ENCODE data around the gene KRTAP10-11.

The KRTAP10-11 gene

GRCh38 chr21:44695184-44695583, 49.0 kb downstream of the KRTAP10-11 start:
- H4K20me1 ChIP-seq (ENCODE audit: insufficient read depth, low read length), result no peaks in the 10 kb centered on the region; the same call in 1 of the 2 replicates
- no peak overlapping the region for H2AFZ ChIP-seq (ENCODE audit: low read depth, low read length)
- H3K4me1 ChIP-seq (ENCODE audit: insufficient read depth, low read length), result no peaks in the 10 kb centered on the region
- DNase-seq, result no peak
- ATAC-seq (ENCODE audit: insufficient read depth, low read depth), result no peak
- TF ChIP-seq CTCF (IDR thresholded peaks at IDR 0.05; ENCODE audit: borderline replicate concordance, extremely low read depth, low read length, poor library complexity, severe bottlenecking), result no peak
- no peak for TF ChIP-seq EZH2 (IDR thresholded peaks at IDR 0.05; ENCODE audit: borderline replicate concordance, low read depth, low read length, severe bottlenecking)
- no peak overlapping the region for H3K4me2 ChIP-seq (ENCODE audit: insufficient read depth, low read length)
- H3K27ac ChIP-seq (ENCODE audit: low read length), result no peak overlapping the region
- H3K9ac ChIP-seq (ENCODE audit: low read depth, low read length), result no peak overlapping the region
- no peaks in the 10 kb centered on the region for H3K79me2 ChIP-seq (ENCODE audit: insufficient read depth, low read length)
- H3K4me3 ChIP-seq (ENCODE audit: low read depth in 1 of 2, low read length in 2 of 2), result no peak overlapping the region
- no peaks in the 10 kb centered on the region for H3K9me3 ChIP-seq (ENCODE audit: insufficient read depth, low read length, severe bottlenecking)
- H3K36me3 ChIP-seq (ENCODE audit: insufficient read depth, low read length), result no peaks in the 10 kb centered on the region
- peaks cover 4% of the 10 kb centered on the region for H3K27me3 ChIP-seq (ENCODE audit: insufficient read depth, low read length, poor library complexity)

GRCh38 chr21:44695641-44696040, 49.4 kb downstream of the KRTAP10-11 start:
- Histone ChIP-seq H3K4me1 (ENCODE audit: insufficient read depth, low read length) (no peaks in the 10 kb centered on the region), H3K4me3 (ENCODE audit: low read depth in 1 of 2, low read length in 2 of 2) (no peak overlapping the region)
- no peak for ATAC-seq (ENCODE audit: insufficient read depth, low read depth)

GRCh38 chr21:44696572-44696971, 50.4 kb downstream of the KRTAP10-11 start:
- DNase-seq (no peak), ATAC-seq (ENCODE audit: insufficient read depth, low read depth) (no peak)
- Histone ChIP-seq H4K20me1 (ENCODE audit: insufficient read depth, low read length) (no peaks in the 10 kb centered on the region; the same call in 1 of the 2 replicates), H3K4me2 (ENCODE audit: insufficient read depth, low read length) (no peak overlapping the region), H3K4me3 (ENCODE audit: low read depth in 1 of 2, low read length in 2 of 2) (no peak overlapping the region), H3K36me3 (ENCODE audit: insufficient read depth, low read length) (no peaks in the 10 kb centered on the region), H2AFZ (ENCODE audit: low read depth, low read length) (no peak overlapping the region), H3K4me1 (ENCODE audit: insufficient read depth, low read length) (no peaks in the 10 kb centered on the region), H3K27me3 (ENCODE audit: insufficient read depth, low read length, poor library complexity) (peaks cover 10% of the 10 kb centered on the region), H3K9me3 (ENCODE audit: insufficient read depth, low read length, severe bottlenecking) (no peaks in the 10 kb centered on the region), H3K27ac (ENCODE audit: low read length) (no peak overlapping the region), H3K9ac (ENCODE audit: low read depth, low read length) (no peak overlapping the region), H3K79me2 (ENCODE audit: insufficient read depth, low read length) (no peaks in the 10 kb centered on the region)
- TF ChIP-seq CTCF (IDR thresholded peaks at IDR 0.05; ENCODE audit: borderline replicate concordance, extremely low read depth, low read length, poor library complexity, severe bottlenecking) (no peak), EZH2 (IDR thresholded peaks at IDR 0.05; ENCODE audit: borderline replicate concordance, low read depth, low read length, severe bottlenecking) (no peak)

More at GRCh38 chr21:44695641-44696040, 49.4 kb downstream of the KRTAP10-11 start:
- H3K9me3 ChIP-seq (ENCODE audit: insufficient read depth, low read length, severe bottlenecking), result no peaks in the 10 kb centered on the region
- H2AFZ ChIP-seq (ENCODE audit: low read depth, low read length), result no peak overlapping the region
- no peaks in the 10 kb centered on the region for H3K36me3 ChIP-seq (ENCODE audit: insufficient read depth, low read length)
- no peak overlapping the region for H3K27ac ChIP-seq (ENCODE audit: low read length)
- no peak overlapping the region for H3K4me2 ChIP-seq (ENCODE audit: insufficient read depth, low read length)
- H3K79me2 ChIP-seq (ENCODE audit: insufficient read depth, low read length), result no peaks in the 10 kb centered on the region
- no peaks in the 10 kb centered on the region; the same call in 1 of the 2 replicates for H4K20me1 ChIP-seq (ENCODE audit: insufficient read depth, low read length)
- no peak overlapping the region for H3K9ac ChIP-seq (ENCODE audit: low read depth, low read length)
- DNase-seq, result no peak
- peaks cover 5% of the 10 kb centered on the region for H3K27me3 ChIP-seq (ENCODE audit: insufficient read depth, low read length, poor library complexity)
- TF ChIP-seq CTCF (IDR thresholded peaks at IDR 0.05; ENCODE audit: borderline replicate concordance, extremely low read depth, low read length, poor library complexity, severe bottlenecking) (no peak), EZH2 (IDR thresholded peaks at IDR 0.05; ENCODE audit: borderline replicate concordance, low read depth, low read length, severe bottlenecking) (no peak)

Data from DND-41 (cell line).